ENCODE results near the gene DLEC1. TPM values are rescaled to one million over a fixed set of nuclear protein-coding genes. Genes with fewer than 3 reads are reported as not detected.
"Not testable (repeated sequence)": the region's sequence is repeated elsewhere in the genome, so short reads cannot be mapped to it uniquely, and the experiment has no call there.

DLEC1 gene
- total and polyA plus RNA-seq, 4 donors, result 1.2 to 8.4 (median 7.0) TPM

DNA sequence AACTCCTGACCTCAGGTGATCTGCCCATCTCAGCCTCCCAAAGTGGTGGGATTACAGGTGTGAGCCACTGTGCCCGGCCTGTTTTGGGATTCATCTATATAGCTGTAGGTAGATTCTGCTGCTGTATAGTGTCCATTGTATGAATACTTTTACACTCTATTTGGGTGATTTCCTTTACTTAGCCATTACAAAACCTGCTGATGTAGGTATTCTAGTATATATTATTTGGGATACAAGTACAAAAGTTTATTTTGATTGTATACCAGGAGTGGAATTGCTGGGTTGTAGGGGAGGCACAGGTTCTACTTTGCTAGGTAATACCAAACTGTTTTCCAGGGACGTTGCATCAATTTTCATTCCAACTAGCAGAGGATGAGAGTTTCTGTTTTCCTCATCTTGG is 116.8 kb downstream of the DLEC1 start:
- WGBS (ENCODE audit: insufficient coverage), result no CpG with 5 or more reads among the region's 2 CpGs
- no peak for DNase-seq (ENCODE audit: low read depth in 4 of 6, low spot score in 6 of 6)
- H3K27ac ChIP-seq (ENCODE audit: low read depth, low read length), result no peak overlapping the region

DNA sequence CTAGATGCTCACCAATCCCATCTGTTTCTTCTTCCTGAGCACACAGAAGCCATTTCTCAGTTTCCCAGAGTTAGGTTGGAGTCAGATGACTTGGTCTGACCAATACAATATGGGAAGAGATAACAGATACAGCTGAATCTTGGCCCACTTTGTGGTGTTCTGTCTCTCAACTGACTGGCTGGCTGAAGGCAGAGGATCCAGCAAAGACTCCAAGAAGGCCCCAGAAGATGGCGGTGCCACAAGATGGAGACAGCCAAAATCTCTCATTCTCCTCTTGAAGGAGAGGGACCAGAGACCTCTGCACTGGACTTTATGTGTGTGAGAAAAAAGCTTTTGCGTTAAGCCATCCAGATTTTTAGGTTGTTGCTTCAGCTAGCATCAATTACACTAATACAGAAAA is 118.1 kb downstream of the DLEC1 start:
- no peaks in the 10 kb centered on the region for H3K4me1 ChIP-seq (ENCODE audit: control insufficient read depth, insufficient read depth, low read length)
- DNase-seq (ENCODE audit: low read depth in 4 of 6, low spot score in 6 of 6), result no peak
- no peaks in the 10 kb centered on the region for H3K36me3 ChIP-seq (ENCODE audit: control insufficient read depth, insufficient read depth, low read length)
- H3K4me3 ChIP-seq (ENCODE audit: low read depth, low read length), result no peak overlapping the region
- no peaks in the 10 kb centered on the region for H3K27me3 ChIP-seq (ENCODE audit: control insufficient read depth, insufficient read depth, low read length)
- WGBS (ENCODE audit: insufficient coverage), result no CpG with 5 or more reads among the region's 2 CpGs
- H3K9me3 ChIP-seq (ENCODE audit: control insufficient read depth, insufficient read depth, low read length), result no peaks in the 10 kb centered on the region
- no peak overlapping the region for H3K27ac ChIP-seq (ENCODE audit: low read depth, low read length)

More for the DNA sequence above, 116.8 kb downstream of the DLEC1 start:
- Histone ChIP-seq H3K27me3 (ENCODE audit: control insufficient read depth, insufficient read depth, low read length) (no peaks in the 10 kb centered on the region), H3K36me3 (ENCODE audit: control insufficient read depth, insufficient read depth, low read length) (no peaks in the 10 kb centered on the region), H3K4me1 (ENCODE audit: control insufficient read depth, insufficient read depth, low read length) (no peaks in the 10 kb centered on the region), H3K9me3 (ENCODE audit: control insufficient read depth, insufficient read depth, low read length) (no peaks in the 10 kb centered on the region), H3K4me3 (ENCODE audit: low read depth, low read length) (no peak overlapping the region)

DNA sequence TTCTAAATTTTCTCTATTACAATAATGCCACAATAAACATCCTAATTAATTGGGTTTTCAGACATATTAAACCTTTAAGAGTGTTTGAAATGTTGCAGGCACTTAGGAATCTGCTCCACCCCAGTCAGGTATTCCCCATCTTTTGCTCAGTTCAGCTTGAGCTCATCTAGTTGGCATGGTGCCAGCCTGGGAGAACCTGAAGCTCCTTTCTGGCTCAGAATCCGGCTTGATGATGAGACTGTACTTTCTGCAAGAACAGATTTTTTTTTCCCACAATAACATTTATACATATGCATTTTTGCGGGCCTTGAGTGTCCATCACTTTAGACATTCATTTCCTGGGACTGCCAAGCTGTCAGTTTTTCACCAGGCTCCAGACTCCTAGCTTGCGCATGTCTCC is 118.6 kb downstream of the DLEC1 start:
- DNase-seq (ENCODE audit: low read depth in 4 of 6, low spot score in 6 of 6), result peak in 2 of 6 donors; percentile 33 to 54
- 85% methylated on average over 3 of the region's 3 CpGs for WGBS (ENCODE audit: insufficient coverage)
- no peaks in the 10 kb centered on the region for H3K36me3 ChIP-seq (ENCODE audit: control insufficient read depth, insufficient read depth, low read length)
- H3K27ac ChIP-seq (ENCODE audit: low read depth, low read length), result no peak overlapping the region
- H3K4me1 ChIP-seq (ENCODE audit: control insufficient read depth, insufficient read depth, low read length), result no peaks in the 10 kb centered on the region
- no peaks in the 10 kb centered on the region for H3K9me3 ChIP-seq (ENCODE audit: control insufficient read depth, insufficient read depth, low read length)
- H3K27me3 ChIP-seq (ENCODE audit: control insufficient read depth, insufficient read depth, low read length), result no peaks in the 10 kb centered on the region
- H3K4me3 ChIP-seq (ENCODE audit: low read depth, low read length), result no peak overlapping the region

DNA sequence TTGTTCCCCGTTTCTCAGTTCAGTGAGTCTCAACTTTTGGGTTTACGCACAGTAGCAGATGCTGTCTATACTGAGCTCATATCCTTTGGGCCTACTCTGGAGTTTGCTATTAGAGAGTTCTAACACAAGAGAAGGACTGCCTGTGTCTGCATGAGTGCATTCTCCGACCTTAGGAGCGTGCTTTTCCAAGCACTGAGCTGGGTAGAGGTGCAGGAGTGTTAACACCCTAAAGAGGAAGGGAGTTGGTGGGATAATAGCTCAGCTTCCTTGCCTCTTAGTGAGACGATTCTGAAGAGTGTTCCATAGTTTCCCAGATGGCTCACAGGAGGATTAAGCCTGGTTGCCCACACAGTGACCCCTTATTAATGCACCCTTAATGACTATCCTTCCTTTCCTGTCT is 119.5 kb downstream of the DLEC1 start:
- no peaks in the 10 kb centered on the region for H3K27me3 ChIP-seq (ENCODE audit: control insufficient read depth, insufficient read depth, low read length)
- no peak overlapping the region for H3K4me3 ChIP-seq (ENCODE audit: low read depth, low read length)
- 78% methylated on average over 5 of the region's 5 CpGs for WGBS (ENCODE audit: insufficient coverage)
- no peaks in the 10 kb centered on the region for H3K4me1 ChIP-seq (ENCODE audit: control insufficient read depth, insufficient read depth, low read length)
- H3K9me3 ChIP-seq (ENCODE audit: control insufficient read depth, insufficient read depth, low read length), result no peaks in the 10 kb centered on the region
- no peak overlapping the region for H3K27ac ChIP-seq (ENCODE audit: low read depth, low read length)
- DNase-seq (ENCODE audit: low read depth in 4 of 6, low spot score in 6 of 6), result no peak
- no peaks in the 10 kb centered on the region for H3K36me3 ChIP-seq (ENCODE audit: control insufficient read depth, insufficient read depth, low read length)

DNA sequence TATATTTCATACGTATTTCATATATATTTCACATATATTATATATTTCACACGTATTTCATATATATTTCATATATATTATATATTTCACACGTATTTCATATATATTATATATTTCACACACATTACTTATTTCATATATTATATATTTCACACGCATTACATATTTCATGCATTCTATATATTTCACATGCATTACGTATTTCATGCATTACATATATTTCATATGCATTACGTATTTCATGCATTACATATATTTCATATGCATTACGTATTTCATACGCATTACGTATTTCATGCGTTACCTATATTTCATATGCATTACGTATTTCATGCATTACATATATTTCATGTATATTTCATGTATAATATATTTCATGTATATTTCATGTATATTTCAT is 121.7 kb downstream of the DLEC1 start:
- H3K36me3 ChIP-seq (ENCODE audit: control insufficient read depth, insufficient read depth, low read length); H3K4me1 ChIP-seq (ENCODE audit: control insufficient read depth, insufficient read depth, low read length); H3K4me3 ChIP-seq (ENCODE audit: low read depth, low read length); H3K27me3 ChIP-seq (ENCODE audit: control insufficient read depth, insufficient read depth, low read length); H3K27ac ChIP-seq (ENCODE audit: low read depth, low read length); DNase-seq (ENCODE audit: low read depth in 4 of 6, low spot score in 6 of 6); H3K9me3 ChIP-seq (ENCODE audit: control insufficient read depth, insufficient read depth, low read length): not testable (repeated sequence)
- 100% methylated on average over 2 of the region's 11 CpGs for WGBS (ENCODE audit: insufficient coverage)

DNA sequence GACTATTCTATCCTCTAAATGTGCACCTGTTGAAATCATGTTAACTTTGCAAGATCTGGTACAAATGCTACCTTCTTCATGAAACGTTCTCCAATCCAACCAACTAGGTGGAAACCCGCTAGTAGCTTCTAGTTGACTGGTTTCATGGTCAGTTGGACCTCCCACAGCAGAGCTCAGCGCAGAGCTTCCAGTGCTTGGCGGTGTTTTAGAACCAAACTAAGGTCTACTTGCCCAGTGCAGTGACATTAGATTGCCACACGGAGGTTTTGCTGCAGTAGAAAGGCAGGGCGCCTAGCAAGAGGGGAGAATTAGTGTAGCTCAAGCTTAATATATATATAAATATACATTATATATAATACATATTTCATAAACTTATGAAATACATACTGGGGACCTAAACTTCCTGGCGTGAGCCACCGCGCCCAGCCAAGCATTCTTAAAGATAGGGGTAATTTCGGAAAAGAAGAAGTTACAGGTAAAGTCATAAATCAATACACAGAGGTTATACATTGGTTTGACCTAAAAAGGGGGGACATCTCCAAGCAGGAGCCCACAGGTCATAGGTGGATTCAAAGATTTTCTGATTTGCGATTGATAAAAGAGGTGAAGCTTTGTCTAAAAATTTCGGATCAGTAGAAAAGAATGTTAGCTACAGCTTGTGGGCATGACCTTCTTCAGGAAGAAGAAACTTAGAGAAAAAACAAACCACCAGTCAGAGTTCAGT is 124.3 kb downstream of the DLEC1 start:
- no peak for DNase-seq (ENCODE audit: low read depth in 4 of 6, low spot score in 6 of 6)
- no peaks in the 10 kb centered on the region for H3K27me3 ChIP-seq (ENCODE audit: control insufficient read depth, insufficient read depth, low read length)
- H3K4me1 ChIP-seq (ENCODE audit: control insufficient read depth, insufficient read depth, low read length), result peaks cover 13% of the 10 kb centered on the region
- no peak overlapping the region for H3K4me3 ChIP-seq (ENCODE audit: low read depth, low read length)
- H3K27ac ChIP-seq (ENCODE audit: low read depth, low read length), result no peak overlapping the region
- WGBS (ENCODE audit: insufficient coverage), result 95% methylated on average over 4 of the region's 12 CpGs
- H3K36me3 ChIP-seq (ENCODE audit: control insufficient read depth, insufficient read depth, low read length), result no peaks in the 10 kb centered on the region
- H3K9me3 ChIP-seq (ENCODE audit: control insufficient read depth, insufficient read depth, low read length), result no peaks in the 10 kb centered on the region

DNA sequence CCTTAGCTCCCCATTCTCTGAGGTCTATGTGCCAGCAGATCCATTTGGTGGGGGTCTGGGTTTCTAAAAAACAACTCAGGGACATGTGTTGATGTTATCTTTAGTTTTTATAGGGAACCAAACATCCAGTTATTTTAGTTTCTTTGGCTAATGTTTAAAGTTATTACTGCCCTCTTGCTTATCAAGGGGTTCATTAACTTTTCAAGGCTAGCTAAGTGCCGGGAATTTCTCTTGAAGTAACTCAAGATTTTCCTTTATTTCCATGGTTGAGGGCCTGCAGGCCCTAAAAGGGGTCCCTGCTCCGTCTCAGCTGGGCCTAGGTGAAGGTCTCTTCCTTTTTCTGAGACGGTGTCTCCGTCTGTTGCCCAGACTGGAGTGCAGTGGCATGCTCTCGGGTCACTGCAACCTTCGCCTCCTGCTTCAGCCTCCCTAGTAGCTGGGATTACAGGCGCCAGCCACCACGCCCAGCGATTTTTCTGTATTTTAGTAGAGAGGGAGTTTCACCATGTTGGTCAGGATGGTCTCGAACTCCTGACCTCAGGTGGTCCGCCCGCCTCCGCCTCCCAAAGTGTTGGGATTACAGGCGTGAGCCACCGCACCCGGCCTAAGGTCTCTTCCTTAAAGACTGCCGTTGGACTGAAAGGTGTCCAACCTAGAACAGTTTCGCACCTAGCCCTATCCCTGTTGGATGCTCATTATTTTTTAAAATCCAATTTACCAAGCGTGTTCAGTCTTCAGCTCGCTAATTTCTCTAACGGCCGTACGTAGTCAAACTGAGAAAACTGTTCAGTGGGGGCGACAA is 125.0 kb downstream of the DLEC1 start:
- H3K4me1 ChIP-seq (ENCODE audit: control insufficient read depth, insufficient read depth, low read length), result peaks cover 13% of the 10 kb centered on the region
- WGBS (ENCODE audit: insufficient coverage), result 65% methylated on average over 22 of the region's 24 CpGs
- H3K36me3 ChIP-seq (ENCODE audit: control insufficient read depth, insufficient read depth, low read length), result no peaks in the 10 kb centered on the region
- peak overlapping the region; percentile 91 for H3K4me3 ChIP-seq (ENCODE audit: low read depth, low read length)
- peak overlapping the region; percentile 97 for H3K27ac ChIP-seq (ENCODE audit: low read depth, low read length)
- H3K27me3 ChIP-seq (ENCODE audit: control insufficient read depth, insufficient read depth, low read length), result no peaks in the 10 kb centered on the region
- H3K9me3 ChIP-seq (ENCODE audit: control insufficient read depth, insufficient read depth, low read length), result no peaks in the 10 kb centered on the region
- peak in 1 of 6 donors; percentile 24 for DNase-seq (ENCODE audit: low read depth in 4 of 6, low spot score in 6 of 6)

DNA sequence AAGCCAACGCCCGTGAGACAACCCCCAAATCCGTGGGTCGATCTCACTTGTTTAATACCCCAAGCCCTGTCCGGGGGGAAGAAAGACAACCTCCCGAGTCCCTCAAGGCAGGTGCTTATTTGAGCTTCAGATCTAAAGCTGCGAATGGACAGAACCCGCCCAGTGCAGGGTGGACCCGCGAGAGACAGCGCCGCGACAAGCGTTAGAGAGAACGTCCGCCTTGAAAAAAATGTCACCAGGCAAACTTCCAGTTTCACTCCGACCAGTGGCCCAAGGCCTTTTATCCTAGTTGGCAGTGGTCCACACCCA is 125.6 kb downstream of the DLEC1 start:
- Histone ChIP-seq H3K27ac (ENCODE audit: low read depth, low read length) (peak overlapping the region; percentile 97), H3K36me3 (ENCODE audit: control insufficient read depth, insufficient read depth, low read length) (no peaks in the 10 kb centered on the region), H3K9me3 (ENCODE audit: control insufficient read depth, insufficient read depth, low read length) (no peaks in the 10 kb centered on the region), H3K4me1 (ENCODE audit: control insufficient read depth, insufficient read depth, low read length) (peaks cover 13% of the 10 kb centered on the region), H3K27me3 (ENCODE audit: control insufficient read depth, insufficient read depth, low read length) (no peaks in the 10 kb centered on the region), H3K4me3 (ENCODE audit: low read depth, low read length) (peak overlapping the region; percentile 91)
- no peak for DNase-seq (ENCODE audit: low read depth in 4 of 6, low spot score in 6 of 6)
- 5% methylated on average over 16 of the region's 17 CpGs for WGBS (ENCODE audit: insufficient coverage)

DNA sequence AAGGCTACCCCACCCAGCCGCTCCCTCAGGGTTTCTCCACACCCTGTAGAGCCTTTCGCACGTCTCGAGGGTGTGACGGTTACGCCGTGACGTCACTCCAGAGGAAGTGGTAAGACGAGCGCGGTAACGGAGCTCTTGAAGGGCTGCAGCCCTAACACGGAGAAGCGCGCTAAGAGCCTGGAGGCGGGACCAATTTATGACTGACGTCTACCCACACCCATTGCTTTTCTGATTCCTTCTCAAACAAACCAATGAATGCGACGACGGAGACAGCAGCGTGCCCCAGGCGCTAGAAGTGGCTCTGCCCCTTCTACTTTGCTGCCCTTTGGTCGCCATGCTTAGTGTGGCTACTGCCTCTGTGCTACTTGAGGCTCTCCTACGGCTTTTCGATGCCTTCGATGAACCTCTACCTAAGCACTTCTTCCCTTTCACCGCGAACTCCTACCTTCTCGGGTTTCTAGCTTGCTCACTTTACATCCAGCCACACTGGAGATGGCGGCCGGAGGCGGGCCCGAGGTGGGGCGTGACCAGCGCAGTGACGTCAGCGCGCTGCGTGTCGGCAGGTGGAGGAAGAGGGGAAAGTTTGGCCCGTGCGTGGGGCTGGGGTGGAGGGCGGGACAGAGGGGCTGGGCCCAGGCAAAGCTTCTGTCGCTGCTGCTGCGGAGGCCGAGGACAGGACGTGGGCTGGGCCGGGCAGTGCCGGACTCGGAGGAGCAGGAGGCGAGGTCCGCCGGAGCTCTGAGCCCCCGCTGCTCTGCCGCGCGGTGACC is 126.1 kb downstream of the DLEC1 start, which contains the start of gene OXSR1:
TSS of gene OXSR1 (plus strand) at position 586 of the 770 bp plus-strand sequence. CDS start 340 bp downstream, outside the sequence.
- under 1% methylated on average over 57 of the region's 57 CpGs for WGBS (ENCODE audit: insufficient coverage)
- peak within 1 kb of the TSS; percentile 97 for H3K27ac ChIP-seq (ENCODE audit: low read depth, low read length)

More for the DNA sequence above, 126.1 kb downstream of the DLEC1 start, which contains the start of gene OXSR1:
- H3K36me3 ChIP-seq (ENCODE audit: control insufficient read depth, insufficient read depth, low read length), result no peaks in the 10 kb centered on the region
- peaks cover 13% of the 10 kb centered on the region for H3K4me1 ChIP-seq (ENCODE audit: control insufficient read depth, insufficient read depth, low read length)
- no peaks in the 10 kb centered on the region for H3K9me3 ChIP-seq (ENCODE audit: control insufficient read depth, insufficient read depth, low read length)
- no peaks in the 10 kb centered on the region for H3K27me3 ChIP-seq (ENCODE audit: control insufficient read depth, insufficient read depth, low read length)
- peak; percentile 97 to 100 (median 98) for DNase-seq (ENCODE audit: low read depth in 4 of 6, low spot score in 6 of 6)
- peak within 1 kb of the TSS; percentile 91 for H3K4me3 ChIP-seq (ENCODE audit: low read depth, low read length)

Data from spinal cord (tissue), 10 donors.